GM19023 (cell line): ENCODE data around the gene DLG2.
"Not testable (repeated sequence)": the region's sequence is repeated elsewhere in the genome, so short reads cannot be mapped to it uniquely, and the experiment has no call there.

ENCODE experiments used
- ATAC-seq: cut with Tn5 transposase; IDR thresholded peaks from one replicate; pipeline ENCODE4 v1.9.1; 2021; ENCODE audit warnings: mild to moderate bottlenecking, moderate library complexity; ENCODE audit not compliant: unreplicated experiment

The DLG2 gene

DNA sequence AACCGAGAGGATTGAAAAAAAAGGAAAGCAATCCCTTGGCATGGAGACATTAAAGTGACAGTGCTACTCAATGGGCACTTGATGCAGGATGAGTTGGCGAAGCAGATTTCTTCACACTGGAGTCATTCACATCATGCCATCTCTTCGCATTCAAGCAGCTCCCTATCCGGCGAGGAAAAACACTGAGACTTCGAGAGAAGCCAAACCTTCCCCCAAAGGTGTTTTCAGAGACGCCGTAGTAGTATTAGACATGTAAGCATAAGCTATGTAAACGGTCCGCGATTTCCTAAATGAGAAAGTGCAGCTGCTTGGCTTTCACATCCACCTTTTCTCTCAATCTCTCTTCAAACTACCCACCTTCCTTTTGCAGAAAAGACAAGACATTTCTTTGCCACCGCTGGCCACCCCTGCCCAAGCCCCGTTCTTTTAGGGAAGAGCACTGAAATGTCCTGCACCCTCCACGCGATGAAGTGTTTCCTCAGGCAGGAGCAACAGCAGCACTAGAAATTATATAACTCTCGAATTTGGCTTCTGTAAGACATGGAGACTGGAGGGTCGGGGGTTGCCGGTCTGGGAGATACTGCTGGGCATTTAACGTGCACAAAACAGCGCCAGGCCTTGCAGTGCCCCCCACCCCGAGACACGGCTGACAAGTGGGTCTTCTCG, at the start of gene DLG2:
Gene DLG2 (minus strand): TSS at position 13 of the 666 bp plus-strand sequence.
- ATAC-seq = peak; percentile 3

DNA sequence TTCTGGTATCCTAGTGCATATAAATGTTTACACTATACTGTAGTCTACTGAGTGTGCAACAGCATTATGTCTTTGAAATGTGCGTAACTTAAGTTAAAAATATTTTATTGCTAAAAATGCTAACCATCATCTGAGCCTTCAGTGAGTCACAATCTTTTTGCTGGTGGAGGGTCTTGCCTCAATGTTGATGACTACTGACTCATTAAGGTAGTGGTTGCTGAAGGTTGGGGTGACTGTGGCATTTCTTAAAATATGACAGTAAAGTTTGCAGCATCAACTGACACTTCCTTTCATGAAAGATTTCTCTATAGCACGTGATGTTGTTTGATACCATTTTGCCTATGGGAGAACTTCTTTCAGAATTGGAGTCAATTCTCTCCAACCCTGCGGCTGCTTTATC, 46.2 kb upstream of the DLG2 start:
- ATAC-seq = no peak

DNA sequence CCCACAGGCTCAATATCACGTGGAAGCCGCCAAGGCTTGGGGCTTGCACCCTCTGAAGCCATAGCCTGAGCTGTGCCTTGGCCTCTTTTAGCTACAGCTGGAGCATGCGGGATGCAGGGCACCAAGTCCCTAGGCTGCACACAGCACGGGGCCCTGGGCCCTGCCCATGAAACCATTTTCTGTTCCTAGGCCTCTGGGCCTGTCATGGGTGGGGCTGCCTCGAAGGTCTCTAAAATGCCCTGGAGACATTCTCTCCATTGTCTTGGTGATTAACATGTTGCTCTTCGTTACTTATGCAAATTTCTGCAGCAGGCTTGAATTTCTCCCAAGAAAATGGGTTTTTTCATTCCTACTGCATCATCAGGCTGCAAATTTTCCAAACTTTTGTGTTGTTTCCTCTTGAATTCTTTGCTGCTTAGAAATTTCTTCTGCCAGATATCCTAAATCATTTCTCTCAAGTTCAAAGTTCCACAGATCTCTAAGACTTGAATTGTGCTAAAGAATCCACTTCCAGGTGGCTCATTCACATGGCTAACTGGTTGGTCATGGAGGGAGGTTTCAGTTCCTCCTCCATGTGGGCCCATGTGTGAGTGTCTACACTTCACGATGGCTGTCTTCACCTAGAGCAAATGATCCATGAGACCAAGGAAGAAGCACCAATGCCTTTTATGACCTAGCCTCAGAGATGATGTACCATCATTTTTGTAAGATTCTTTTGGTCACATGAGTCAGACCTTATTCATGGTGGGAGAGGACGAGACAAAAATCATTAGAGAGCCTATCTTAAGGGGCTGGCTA, 45.2 kb upstream of the DLG2 start:
- no peak for ATAC-seq

DNA sequence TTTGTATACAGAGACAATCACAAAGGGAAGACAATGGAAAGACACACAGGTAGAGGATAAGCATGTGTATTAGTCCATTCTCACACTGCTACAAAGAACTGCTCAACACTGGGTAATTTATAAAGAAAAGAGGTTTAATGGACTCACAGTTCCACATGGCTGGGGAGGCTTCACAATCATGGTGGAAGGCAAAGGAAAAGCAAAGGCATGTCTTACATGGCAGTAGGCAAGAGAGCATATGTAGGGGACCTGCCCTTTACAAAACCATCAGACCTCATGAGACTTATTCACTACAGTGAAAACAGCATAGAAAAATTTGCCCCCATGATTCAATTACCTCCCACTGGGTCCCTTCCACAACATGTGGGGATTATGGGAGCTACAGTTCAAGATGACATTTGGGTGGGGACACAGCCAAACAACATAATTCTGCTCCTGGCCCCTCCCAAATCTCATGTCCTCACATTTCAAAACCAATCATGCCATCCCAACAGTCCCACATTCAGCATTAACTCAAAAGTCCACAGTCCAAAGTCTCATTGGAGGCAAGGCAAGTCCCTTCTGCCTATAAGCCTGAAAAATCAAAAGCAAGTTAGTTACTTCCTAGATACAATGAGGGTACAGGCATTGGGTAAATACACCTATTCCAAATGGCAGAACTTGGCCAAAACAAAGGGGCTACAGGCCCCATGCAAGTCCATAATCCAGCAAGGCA, 44.0 kb upstream of the DLG2 start:
- not testable (repeated sequence) for ATAC-seq

DNA sequence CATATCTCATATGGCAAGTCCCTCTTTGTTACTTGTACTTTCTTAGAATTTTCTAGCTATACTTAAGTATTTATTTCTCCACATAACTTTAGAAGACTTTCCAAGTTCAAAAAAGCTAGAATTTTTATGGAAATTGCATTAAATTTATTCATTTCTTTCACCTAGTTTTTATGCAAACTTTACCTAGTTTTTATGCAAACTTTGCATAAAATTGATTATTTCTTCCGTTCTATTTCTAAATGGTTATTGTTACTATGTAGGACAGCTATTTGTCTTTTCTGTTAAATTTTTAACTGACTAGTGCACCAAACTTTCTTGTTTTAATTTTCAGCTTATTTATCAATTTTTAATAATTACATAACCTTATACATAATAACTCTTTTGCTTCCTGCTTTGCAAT, 41.0 kb upstream of the DLG2 start:
- no peak for ATAC-seq

DNA sequence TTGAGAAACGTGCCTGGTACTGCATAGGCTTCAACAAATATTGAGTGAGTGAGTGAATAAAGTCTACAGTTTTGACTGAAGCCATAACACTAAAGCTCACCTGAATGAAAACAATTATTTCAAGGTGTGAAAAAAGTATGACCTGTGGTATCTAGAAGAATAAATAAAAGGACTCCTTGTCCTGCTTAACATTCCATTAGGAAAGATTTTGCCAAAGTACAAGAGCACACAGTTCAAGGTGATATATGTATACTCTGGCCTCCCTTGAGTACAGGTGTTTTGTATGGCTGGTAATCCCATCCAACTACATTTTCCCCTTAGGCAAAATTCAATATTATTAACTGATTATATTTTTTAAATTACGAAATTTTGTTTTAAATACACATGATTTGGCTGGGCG, 39.5 kb upstream of the DLG2 start:
- ATAC-seq = no peak

DNA sequence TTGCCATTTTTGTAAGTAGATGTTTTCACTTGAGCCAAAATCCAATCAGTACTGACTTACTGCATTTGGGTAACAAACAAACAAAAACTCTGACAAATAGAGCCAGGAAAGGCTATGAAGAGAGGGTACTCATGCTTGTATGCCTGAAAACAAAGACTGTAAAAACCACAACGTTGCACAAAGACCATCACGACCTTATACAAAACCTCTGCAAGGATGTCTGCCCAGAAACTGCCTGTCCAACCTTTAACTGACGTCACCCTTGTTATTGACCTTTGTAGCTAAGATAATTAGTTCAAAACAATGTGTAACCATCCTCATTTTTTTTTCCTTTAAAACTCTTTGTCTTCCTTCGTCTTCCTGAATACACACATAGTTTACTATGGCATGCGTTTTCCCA, 38.6 kb upstream of the DLG2 start:
- ATAC-seq = no peak

DNA sequence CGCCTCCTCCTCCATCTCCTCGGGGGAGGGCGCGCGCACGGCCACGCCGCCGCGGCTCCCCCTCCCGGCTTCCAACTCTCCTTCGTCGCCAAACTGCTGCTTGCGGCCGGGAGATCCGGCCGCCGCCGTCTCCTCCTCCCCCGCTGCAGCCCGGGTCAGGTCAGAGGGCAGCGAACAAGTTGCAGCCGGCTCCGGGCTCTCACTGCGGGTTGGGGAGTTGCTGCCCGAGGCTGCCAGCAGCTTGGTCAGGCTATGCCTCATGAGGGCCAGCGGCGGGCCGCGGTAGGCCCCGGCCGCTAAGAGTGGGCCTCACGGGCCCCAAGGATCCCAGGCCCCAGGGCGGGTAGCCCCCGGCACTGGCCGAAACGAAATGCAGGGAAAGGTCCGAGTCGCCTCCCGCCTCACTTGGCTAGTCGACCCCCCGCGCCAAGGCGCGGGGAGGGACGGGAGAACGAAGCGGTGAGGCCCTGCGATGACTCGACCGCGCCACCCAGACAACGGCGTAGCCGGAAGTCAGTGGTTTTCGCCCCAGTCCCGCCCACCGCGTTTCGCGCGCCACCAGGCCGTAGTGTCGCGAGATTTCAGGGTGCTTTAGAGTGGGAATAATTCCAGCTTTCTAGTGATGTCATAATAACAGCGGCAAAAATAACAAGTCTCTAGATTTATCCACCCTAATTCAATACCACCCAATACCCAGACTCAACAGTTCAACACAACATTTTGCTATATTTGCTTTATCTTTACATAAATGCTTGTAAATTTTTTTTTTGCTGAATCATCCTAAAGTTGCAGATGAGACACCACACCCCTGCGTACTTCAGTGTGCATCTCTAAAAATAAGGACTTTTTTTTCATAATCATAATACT, 37.7 kb upstream of the DLG2 start, which contains the start of gene CREBZF:
Gene CREBZF (minus strand): TSS at position 515 of the 867 bp plus-strand sequence. CDS start 254 bp downstream, at position 261.
- peak; percentile 83 for ATAC-seq

DNA sequence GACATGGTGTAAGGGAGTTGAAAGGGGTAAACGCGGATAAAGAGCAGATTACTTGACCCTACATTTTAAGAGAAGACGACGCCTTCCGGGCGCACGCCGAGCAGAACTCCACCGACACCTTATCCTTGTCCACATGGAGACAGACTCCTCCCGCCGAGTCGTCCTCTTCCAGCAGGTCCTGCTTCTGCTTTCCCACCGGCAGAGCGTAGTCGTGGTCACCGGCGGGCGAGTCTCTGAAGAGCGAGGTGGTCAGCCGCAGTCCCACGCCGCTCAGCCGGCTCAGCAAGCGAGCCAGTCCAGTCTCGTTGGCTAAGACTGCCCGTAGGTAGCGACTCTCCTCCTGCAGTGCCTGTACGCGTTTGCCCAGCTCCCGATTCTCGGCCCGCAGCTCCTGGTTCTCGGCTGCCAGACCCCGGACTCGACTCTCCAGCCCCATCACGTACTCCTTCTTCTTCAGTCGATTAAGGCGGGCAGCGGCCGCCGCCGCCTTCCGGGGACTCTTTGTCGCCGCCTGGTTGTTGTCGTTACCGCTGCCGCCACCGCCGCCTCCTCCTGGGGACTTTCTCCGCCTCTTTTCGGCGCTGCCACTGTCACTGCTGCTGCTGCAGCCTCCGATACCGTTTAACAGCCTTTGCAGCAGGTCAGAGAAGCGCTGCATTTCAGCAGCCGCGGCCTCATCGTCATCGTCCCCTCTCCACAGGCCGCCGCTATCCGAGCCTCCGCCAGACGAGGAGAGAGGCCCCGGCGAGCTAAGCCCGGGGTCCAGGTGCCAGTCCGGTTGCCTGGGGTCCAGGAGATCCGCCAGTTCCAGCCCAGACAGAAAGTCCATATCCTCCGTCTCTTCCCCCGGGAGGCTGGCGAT, 36.8 kb upstream of the DLG2 start:
- peak; percentile 73 for ATAC-seq

DNA sequence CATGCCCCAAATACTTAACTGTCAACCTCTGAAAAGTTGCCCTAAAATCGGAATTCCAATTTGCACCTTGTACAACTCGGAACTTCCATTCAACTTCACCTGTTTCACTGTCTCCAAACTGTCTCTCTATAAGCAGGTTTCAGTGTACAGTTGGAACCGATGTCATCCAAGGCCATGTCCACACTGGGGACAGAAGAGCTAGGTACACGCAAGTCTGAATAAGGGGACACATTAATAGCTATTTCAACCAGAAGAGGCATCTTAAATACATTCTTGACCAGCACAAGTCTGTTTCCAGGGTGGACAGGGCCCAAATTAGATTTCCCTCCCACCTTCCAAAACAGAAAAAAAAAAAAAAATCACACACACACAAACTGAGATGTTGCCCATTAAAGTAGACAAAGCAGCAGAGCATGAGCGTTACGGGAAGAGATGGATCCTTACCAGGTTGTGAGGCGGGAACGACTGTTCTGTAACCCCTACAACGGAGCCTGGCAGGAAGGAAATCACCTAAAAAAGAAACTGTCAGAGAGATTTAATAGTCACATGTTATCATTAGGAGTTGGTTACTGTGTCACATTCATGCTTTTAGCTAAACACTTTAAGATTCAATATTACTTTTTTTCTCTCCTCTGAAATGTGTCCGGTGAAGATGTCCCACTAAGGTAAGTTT, 36.1 kb upstream of the DLG2 start:
- ATAC-seq = no peak

DNA sequence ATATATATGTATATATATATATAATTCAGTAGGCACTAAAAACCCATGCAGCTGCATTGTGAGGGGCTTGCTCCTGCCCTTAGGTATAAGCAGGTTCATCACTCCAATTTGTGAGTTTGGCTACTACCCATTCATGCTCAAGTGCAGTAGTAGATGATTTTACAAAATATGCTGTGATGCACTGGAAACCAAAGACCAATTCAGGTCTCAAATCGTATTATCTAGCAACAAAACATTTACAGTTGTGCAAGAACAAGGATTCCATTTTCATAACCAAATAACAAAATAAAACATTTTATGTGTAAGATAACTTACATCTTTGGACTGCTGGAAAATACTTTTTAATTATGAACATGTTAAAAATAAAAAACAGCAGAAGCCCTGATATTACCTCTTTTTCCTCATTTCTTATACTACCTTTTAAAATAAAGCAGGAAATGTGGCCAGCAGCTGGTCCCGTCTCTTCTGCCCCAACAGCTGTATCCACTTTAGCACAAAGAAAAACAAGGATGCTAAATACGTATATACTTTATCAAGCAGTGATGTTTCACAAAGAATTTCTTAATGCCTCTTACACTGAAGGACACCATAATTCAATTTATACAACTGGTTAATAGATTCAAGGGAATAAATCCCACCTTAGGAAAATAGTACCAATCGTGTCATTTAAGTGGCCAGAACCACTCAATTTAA, 35.0 kb upstream of the DLG2 start:
- no peak for ATAC-seq

DNA sequence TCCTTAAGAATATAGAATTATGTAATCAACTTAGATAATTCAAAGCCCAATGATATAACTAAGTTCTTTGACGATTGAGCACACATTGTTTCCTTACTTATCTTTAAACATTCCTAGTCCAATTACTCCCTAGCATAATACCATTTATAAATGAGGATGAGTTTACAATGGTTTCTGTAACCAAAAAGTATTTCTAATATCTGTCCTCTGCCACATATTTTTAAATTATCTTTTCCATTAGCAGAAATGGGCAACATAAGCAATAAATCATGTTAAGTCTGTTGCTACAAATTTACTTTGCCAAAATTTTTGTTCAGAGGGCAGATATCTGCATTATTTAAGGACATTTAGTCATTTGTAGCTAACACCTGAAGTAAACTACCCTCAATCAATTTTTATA, 31.0 kb upstream of the DLG2 start:
- ATAC-seq = no peak

DNA sequence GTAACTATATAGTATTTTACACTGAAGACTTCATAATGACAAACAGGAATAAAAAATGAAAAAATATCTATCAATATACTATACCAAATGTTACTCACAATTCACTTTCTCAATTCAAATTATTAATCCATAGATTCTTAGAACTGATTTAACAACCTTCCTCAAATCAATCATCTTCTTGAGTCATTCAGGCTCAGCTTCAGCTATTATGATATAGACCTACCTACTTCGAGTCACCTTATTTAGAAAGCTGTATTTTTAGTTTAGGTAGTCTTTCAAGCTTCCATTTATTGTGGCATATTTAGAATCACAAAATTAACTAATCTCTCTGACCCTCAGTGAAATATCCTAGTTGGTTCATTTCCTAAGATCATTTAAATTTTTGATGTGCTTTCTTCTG, 29.6 kb upstream of the DLG2 start:
- no peak for ATAC-seq

DNA sequence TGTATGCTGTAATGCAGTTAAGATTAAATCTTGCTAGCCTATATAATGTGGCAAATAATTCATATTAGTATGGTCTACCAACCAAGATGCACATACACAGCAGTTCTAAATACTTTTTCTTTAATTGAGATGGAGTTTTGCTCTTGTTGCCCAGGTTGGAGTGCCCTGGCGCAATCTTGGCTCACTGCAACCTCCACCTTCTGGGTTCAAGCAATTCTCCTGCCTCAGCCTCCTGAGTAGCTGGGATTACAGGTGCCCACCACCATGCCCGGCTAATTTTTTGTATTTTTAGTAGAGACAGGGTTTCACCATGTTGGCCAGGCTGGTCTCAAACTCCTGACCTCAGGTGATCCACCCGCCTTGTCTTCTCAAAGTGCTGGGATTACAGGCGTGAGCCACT, 27.2 kb upstream of the DLG2 start:
- ATAC-seq = not testable (repeated sequence)

DNA sequence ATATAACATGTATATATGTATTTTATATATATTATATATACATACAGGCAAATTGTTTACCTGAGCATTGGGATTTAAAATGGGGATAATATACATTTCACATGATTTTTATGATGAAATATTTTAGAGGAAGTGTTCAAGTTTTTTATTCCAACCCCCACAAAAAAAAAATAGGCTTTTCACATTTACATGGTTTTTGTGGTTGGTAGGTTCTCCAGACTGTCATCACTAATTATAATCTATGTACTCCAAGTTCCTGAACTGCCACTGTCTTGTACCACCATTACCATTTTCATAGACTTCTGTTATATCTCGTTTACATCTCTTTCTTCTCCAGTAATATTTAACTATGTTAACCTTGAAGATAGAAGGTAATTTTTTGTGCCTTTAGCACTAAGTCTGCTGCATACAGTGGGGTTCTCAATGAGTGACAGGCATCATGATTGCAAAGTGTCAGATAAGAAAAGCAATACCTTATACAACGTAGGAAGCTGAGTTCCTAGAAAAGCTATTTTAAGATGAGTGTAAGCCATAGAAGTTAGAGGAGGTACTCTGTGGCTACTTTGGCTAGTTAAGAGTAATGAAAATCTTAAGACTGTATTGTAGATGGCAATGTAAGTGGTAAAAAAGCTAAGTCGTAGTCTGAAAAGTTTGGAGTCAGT, 25.8 kb upstream of the DLG2 start:
- ATAC-seq = no peak

DNA sequence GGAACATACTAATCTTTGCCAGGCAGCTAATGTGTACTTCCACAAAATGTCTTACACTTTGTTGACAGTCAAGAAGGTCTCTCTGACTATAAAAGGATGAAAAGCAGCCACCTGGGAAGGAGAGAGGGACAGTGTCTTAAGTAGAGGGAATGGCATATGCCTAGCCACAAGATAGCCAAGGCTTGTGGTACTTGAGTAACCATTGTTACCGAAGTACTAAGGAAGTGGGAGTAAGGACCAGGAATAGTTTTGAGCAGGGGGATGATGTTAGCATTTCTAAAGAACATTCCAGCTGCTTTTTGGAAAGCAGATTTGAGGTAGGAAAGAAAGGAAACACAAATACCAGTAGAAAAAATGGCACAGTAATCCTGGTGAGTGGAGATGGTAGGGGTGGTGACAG, 24.0 kb upstream of the DLG2 start:
- no peak for ATAC-seq

DNA sequence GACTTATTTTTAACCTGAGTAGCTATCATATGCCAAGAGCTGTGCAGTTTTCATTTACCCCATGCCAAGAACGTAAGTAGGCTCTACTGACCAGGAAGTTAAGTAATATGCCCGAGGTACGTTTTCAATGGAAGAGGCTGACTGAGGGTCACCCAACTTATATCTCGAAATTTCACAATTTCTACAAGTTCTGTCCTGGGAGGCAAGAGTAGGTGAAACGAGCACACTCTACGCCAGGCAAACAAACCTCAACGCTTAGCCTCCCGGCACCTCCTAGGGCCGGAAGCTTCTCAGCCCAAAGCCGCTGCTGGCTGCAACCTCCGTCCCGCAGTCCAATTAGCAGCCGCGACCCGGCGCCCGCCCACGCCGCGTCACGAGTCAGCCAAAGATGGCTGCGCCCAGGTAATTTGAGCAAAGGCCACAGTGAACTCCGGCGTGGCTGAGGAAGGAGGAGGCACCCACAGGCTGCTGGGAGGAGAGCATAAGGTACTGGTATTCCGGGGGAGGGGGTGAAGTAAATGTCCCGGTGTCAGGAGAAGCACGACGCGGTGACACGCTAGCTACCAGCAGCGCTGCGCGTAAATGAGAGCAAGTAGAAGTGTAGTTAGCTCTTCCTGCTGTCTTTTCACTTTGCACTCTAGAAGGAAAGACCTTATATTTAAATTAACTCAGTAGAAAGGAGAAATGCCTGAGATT, 20.6 kb upstream of the DLG2 start, which contains the start of gene TMEM126A:
Gene TMEM126A (plus strand): TSS at position 364 of the 696 bp plus-strand sequence. CDS start 2,289 bp downstream, outside the sequence.
- ATAC-seq = peak; percentile 100
